ENCODE measurements around the gene JARID2. TPM values are rescaled to one million over a fixed set of nuclear protein-coding genes. Genes with fewer than 3 reads are reported as not detected.

The JARID2 gene
- total and polyA plus RNA-seq, 9 of the 15 experiments (the other 6 are each of a cell fraction or from before 2014, with no cell fraction given): 5.0 to 29.0 (median 15.6) TPM

- no peak for TF ChIP-seq PTBP1 (IDR thresholded peaks at IDR 0.05; ENCODE audit: low read depth, low read length)
- no peak for TF ChIP-seq ZBTB1 (CRISPR knock-in tag; IDR thresholded peaks at IDR 0.05; ENCODE audit: borderline replicate concordance, low read depth)
- no peak for TF ChIP-seq RNF219 (CRISPR knock-in tag; IDR thresholded peaks at IDR 0.05)
These were observed 59.6 kb downstream of the JARID2 start (continued) for GRCh38 chr6:15305496-15305895.

- ChIA-PET POLR2A (interaction anchor here (0.5 to 2.3 kb wide), 5 partner anchors 8 to 50 kb away, joined by 3 to 9 read pairs (median 5); no protein-coding TSS in a partner anchor), CTCF (ENCODE audit: low intra/inter-chr PET ratio) (no interaction called here)
- Histone ChIP-seq H3K4me1 (replicated peaks in 1 of 2; ENCODE audit: control insufficient read depth in 2 of 2, insufficient read depth in 2 of 2, low read length in 2 of 2) (peaks cover 28 to 65% of the 10 kb centered on the region in 2 experiments), H3K4me2 (ENCODE audit: insufficient read depth, low read length) (no peak overlapping the region), H4K20me1 (replicated peaks; ENCODE audit: control insufficient read depth, insufficient read depth, low read length) (peaks cover 22% of the 10 kb centered on the region; the same call in 1 of the 2 replicates), H3K79me2 (ENCODE audit: control insufficient read depth, insufficient read depth, low read length) (peaks cover 98% of the 10 kb centered on the region), H3K9ac (ENCODE audit: insufficient read depth in 1 of 2, low read depth in 2 of 2, low read length in 2 of 2) (no peak overlapping the region), H3K9me3 (replicated peaks; ENCODE audit: control insufficient read depth, insufficient read depth, low read depth, low read length) (no peaks in the 10 kb centered on the region), H3K27me3 (ENCODE audit: control insufficient read depth in 2 of 2, insufficient read depth in 2 of 2, low read length in 2 of 2) (no peaks in the 10 kb centered on the region), H2AFZ (ENCODE audit: low read depth, low read length) (no peak overlapping the region), H3K36me3 (ENCODE audit: control insufficient read depth, insufficient read depth, low read length) (peaks cover 2% of the 10 kb centered on the region), H3K4me3 (no peak overlapping the region), H3K9me1 (ENCODE audit: control insufficient read depth, insufficient read depth, low read length) (peaks cover 3% of the 10 kb centered on the region), H3K27ac (ENCODE audit: extremely low read depth, low read depth, low read length) (no peak overlapping the region)
- in situ Hi-C loops (cut with MboI): no loop called here
- FAIRE-seq (no peak), ATAC-seq (no peak), DNase-seq (ENCODE audit: extremely low read depth in 1 of 4, low spot score in 3 of 4) (no peak)
- intact Hi-C loops (cut with micrococcal nuclease): no loop called here
- BruUV-seq (replicated peaks): no TSS peak
- 51% methylated on average over 7 of the region's 7 CpGs for WGBS (ENCODE audit: insufficient coverage, low coverage, missing lambda C conversion rate)
- no peak for TF ChIP-seq NFIX (CRISPR knock-in tag; IDR thresholded peaks at IDR 0.05; ENCODE audit: low read depth)
- no peak for TF ChIP-seq NUFIP1 (IDR thresholded peaks at IDR 0.05; ENCODE audit: partially characterized antibody)
- 0 out of 2 replicates have a peak, but pooled peaks have one; percentile 32 for TF ChIP-seq MBD1 (CRISPR knock-in tag; IDR thresholded peaks at IDR 0.05)
These were observed 60.0 kb downstream of the JARID2 start for GRCh38 chr6:15305909-15306308.

Data from K562 (cell line).